GM21447 (cell line): Measurements from ENCODE around the gene SF3B2.
A peak's percentile ranks its signal among the peaks of the same experiment; 100 is the strongest.
"Not testable (repeated sequence)": the region's sequence is repeated elsewhere in the genome, so short reads cannot be mapped to it uniquely, and the experiment has no call there.

Experiments used
- ATAC-seq: cut with Tn5 transposase; IDR thresholded peaks from one replicate; pipeline ENCODE4 v1.9.1; 2021; ENCODE audit not compliant: unreplicated experiment

SF3B2 gene

GRCh38 chr11:66015936-66016792 is 36.0 kb upstream of the SF3B2 start:
- no peak for ATAC-seq

- no peak for ATAC-seq
Measured at GRCh38 chr11:66016793-66017177, 35.4 kb upstream of the SF3B2 start.

DNA sequence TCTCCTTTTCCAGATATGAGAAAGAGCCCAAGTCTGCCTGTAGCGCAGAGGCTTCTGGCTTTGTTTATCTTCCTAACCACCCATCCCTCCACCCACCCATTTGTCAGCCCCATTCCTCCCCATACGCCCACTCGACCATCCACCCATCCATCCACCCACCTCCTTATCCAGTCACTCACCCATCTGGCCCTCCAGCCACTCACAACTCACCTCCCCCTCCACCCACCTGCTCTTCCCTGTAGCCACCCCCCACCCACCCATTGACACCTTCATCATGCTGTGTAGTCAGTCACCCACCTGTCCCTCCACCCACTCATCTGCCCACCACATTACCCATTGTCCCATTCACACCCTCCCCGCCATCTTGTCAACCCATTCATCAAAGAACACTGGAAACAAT is 34.8 kb upstream of the SF3B2 start:
- ATAC-seq: no peak

- no peak for ATAC-seq
Measured at GRCh38 chr11:66020212-66020611, 32.0 kb upstream of the SF3B2 start.

DNA sequence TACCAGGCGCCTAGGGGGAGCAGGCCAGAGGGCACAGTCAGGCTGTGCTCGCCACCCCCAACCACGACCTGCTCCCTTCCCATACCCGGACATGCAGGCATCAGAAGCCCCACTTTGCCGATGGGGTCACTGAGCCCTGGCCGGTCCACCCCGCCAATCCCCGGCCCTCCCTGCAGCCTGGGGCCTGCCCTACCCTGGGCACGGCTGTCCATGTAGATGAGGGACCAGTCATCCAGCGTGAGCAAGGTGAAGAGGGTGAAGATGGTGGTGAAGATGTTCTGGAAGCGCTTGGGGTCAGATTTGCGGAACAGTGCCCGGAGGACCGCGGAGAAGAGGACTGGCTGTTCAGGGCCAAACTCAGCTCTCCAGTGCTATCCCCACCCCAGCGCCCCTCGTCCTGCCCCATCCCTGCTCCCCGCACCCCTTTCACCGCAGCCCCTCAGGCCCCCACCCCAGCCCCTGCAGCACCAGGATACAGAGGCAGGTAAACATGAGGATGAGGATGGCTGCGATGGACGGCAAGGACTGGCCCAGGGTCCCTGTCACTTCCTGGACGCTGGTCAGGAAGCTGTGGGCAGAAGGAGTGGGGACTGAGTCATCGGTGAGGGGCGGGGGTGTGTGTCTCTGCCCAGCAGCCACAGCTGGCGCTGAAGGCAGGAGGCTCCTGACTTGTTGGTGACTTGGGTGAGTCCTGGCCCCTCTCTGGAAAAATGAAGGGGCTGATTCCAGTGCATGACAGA is 31.4 kb upstream of the SF3B2 start:
- no peak for ATAC-seq

DNA sequence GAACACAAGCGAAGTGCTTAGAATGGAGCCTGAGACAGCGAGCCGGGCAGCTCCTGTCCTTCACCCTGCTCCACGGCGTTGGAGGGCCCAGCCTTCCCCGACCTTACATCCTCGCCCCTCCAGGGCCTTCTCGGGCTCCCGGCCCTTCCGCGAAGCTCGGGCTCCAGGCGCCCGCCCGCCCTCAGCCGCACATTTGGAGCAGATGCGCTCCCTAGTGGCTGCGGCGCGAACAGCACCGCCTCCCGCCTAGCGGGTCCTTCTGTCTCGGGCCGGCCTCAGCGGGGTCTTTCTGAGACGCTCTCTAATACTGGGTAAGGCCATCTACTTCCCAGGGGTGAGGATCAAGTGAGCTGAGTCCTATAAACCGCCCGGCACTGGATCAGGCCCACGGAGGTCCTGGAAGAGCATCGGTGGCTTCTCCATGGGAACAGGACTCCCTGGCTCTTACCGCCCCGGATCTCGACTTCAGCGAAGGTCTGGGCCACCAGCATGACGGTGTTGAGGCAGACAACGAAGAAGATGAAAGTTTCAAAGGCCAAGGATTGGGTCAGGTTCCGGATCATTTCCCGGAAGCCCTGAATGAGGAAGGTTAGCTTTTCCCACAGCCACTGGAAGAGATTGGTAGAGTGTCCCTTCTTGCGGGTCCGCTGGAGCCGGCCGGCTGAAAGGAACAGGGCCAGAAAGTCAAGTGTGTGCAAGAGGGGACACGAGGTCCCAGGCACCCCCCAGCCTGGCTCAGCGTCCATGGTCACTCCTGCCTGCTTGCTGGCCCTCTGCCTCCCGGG is 29.6 kb upstream of the SF3B2 start:
- no peak for ATAC-seq

- ATAC-seq: not testable (repeated sequence)
Measured at GRCh38 chr11:66023186-66023440, 29.1 kb upstream of the SF3B2 start.

- no peak for ATAC-seq
Measured at GRCh38 chr11:66026017-66026529, 26.1 kb upstream of the SF3B2 start, which contains the start of gene CATSPER1. TSS of gene CATSPER1 (minus strand) at chr11:66026479. CDS start at chr11:66026379, 100 bp downstream.

DNA sequence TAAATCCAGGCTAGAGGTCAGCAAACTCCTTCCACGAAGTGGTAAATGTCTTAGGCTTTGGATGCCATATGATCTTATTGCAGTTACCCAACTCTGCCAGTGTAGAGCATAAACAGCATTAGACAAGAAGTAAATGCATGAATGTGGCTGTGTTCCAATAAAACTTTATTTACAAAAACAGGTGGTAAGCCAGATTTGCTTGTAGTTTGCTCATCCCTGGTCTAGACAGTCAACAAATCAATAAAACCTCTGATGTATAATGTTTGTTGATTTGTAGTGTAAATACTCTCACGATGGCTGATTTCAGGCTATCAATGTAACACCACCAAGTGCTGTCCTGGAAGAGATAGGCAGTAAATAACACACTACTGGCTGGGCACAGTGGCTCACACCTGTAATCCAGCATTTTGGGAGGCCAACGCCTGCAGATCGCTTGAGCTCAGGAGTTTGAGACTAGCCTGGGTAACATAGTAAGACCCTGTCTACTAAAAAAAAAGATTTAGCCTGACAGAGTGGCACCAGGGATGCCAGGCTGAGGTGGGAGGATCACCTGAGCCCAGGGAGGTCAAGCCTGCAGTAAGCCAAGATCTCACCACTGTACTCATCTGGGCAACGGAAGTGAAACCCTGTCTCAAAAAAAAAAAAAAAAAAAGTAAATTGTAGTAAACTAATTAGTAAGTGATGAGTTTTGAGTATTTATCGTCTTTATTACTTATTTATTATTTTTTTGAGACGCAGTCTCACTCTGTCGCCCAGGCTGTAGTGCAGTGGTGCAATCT is 19.0 kb upstream of the SF3B2 start:
- ATAC-seq: no peak

- no peak for ATAC-seq
Measured at GRCh38 chr11:66035653-66036333, 16.4 kb upstream of the SF3B2 start.

- ATAC-seq: no peak
Measured at GRCh38 chr11:66036334-66036710, 15.8 kb upstream of the SF3B2 start.

DNA sequence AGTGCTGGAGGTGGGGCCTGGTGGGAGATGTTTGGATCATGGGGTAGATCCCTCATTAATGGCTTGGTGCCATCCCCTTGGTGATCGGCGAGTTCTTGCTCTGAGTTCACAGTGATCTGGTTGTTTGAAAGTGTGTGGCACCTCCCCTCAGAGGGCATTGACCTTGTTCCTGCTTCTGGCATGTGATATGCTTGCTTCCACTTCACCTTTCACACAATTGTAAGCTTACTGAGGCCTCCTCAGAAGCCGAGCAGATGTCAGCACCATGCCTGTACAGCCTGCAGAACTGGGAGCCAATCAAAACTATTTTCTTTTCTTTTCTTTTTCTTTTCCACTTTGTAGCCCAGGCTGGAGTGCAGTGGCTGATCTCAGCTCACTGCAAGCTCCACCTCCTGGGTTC is 14.8 kb upstream of the SF3B2 start:
- ATAC-seq: no peak

- no peak for ATAC-seq
Measured at GRCh38 chr11:66039765-66040164, 12.4 kb upstream of the SF3B2 start.

- ATAC-seq: no peak
Measured at GRCh38 chr11:66042227-66042995, 9.8 kb upstream of the SF3B2 start.

DNA sequence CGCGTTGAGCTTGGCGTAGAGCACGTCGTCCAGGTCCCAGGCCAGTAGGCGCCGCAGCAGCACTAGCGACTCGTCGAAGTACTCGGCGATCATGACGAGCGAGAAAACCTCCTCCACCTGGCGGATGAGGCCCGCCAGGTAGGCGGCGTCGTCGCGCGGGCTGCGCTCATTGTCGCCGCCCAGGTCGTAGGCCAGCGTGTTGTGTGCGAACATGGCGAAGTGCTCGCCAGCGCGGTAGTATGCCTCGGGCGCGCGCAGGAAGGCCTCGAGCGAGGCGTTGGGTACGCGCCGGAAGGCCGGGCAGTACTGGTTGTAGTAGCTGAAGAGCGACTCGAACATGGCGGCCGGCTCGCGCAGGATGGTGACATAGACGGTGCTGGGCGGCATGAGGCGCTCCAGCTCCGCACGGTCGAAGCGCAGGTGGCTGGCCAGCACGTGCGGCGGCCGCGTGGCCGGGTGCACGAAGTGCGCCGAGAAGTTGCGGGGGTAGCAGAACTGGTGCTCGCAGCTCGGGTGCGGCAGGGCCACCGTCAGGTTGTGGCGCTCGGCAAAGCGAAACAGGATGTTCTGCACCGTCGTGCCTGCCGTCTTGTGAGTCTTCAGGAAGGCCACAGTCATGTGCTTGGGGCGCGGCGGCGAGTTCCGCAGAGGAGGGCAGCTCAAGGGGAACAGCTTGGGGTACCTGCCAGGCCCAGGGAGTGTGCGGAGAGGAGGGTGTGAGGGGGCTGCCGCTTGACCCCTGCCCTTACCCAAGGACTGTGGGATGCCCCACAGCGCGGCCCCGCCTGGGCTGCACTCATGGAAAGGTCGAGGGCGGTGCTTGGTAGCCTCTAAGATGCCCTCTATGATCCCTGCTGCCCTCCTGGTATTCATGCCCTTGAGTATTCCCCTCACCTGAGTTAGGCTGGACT is 8.9 kb upstream of the SF3B2 start:
- no peak for ATAC-seq

DNA sequence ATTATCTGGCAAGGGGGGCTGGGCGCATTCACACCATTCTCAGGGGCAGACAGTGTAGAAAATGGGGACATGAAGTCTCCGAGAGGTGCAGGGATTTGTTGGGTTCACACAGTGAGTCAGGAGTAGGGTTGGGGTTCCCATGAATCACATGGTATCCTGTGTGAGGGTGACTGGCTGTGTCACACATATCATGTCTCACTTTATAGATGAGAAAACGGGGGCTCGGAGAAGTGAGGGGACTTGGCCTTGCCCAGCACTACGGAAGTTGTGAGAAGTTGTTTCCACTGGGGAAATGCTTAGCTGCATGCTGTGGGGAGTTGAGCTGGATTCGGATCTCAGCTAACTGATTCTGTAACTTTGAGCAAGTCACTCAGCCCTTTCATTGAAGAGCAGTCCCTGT is 7.4 kb upstream of the SF3B2 start:
- ATAC-seq: no peak

GRCh38 chr11:66045177-66045639 is 7.0 kb upstream of the SF3B2 start:
- peak; percentile 75 for ATAC-seq

DNA sequence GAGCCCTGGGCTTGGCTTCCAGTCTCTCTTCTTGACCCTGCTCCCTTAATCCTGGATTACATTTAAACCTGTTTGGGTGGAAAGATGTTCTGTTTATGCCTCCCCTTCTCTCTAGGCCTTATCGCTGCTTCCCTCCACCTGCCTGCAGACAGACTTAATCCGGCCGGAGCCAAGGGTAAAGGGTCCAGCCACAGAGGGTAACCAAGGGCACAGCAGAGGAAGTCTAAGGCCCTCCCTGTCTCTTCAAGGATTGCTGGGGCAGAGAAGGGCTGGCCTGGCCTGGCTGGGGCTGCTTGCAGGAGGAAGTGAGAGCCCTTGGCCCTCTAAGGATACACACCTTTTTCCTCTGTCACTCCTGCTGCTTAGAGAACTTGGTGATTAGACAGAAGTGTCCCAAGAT is 5.3 kb upstream of the SF3B2 start:
- ATAC-seq: no peak
